A549 (cell line): ENCODE results near the gene ATP10B. TPM values are rescaled to one million over a fixed set of nuclear protein-coding genes. Genes with fewer than 3 reads are reported as not detected.

Experiments used
- ATAC-seq, 2 experiments: fragments of 200-7000 bp in 1 of 2; fragments of >200 bp in 1 of 2; cut with Nextera tagmentation in 1 of 2; cut with Tn5 transposase in 1 of 2; 3 replicates each; pipeline versions ENCODE4 v1.8.0 to v1.9.1; 2018 to 2020; ENCODE audit warnings: mild to moderate bottlenecking in 1 of 2, moderate library complexity in 1 of 2
- CTCF ChIA-PET: fragments of 300-600 bp; sonication (Branson Sonifier 250); formaldehyde crosslinking; extraction: SDS; loops from one replicate; lab custom pipeline; 2021; ENCODE audit warnings: antibody characterized with exemption, inconsistent platforms; lab: Yijun Ruan, JAX
- POLR2A ChIA-PET: fragments of 350-600 bp; formaldehyde crosslinking; extraction: SDS; loops from one replicate; lab custom pipeline; 2021; ENCODE audit warnings: antibody characterized with exemption, inconsistent platforms; lab: Yijun Ruan, JAX
- DNase-seq, 2 experiments: peaks; one replicate each; pipeline versions ENCODE4 v3.0.0 to v3.0.0-alpha.2; 2011 to 2016; ENCODE audit warnings: low read depth in 1 of 2, low spot score in 1 of 2
- FAIRE-seq: peaks from 2 replicates; lab custom pipeline; 2011; peaks lifted over from hg19 to GRCh38; lab: Jason Lieb, UNC
- H3K27ac ChIP-seq, 2 experiments: fragments of >200 bp; sonication (Bioruptor Twin); formaldehyde crosslinking; 3 replicates each; pipeline ENCODE4 v1.5.1; 2016 to 2017
- H3K4me1 ChIP-seq: fragments of >200 bp; sonication (Bioruptor Twin); formaldehyde crosslinking; 3 replicates; pipeline ENCODE4 v1.6.1; 2016
- H3K4me2 ChIP-seq: fragments of >200 bp; sonication (Bioruptor Twin); formaldehyde crosslinking; 3 replicates; pipeline ENCODE4 v1.6.1; 2016
- H3K4me3 ChIP-seq: fragments of >200 bp; sonication (Bioruptor Twin); formaldehyde crosslinking; 3 replicates; pipeline ENCODE4 v1.5.1; 2016
- H3K9me3 ChIP-seq: fragments of >200 bp; sonication (Bioruptor Twin); formaldehyde crosslinking; 3 replicates; pipeline ENCODE4 v1.6.1; 2016
- BCL3 ChIP-seq: fragments of >200 bp; sonication (Bioruptor Twin); formaldehyde crosslinking; IDR thresholded peaks from 3 replicates; pipeline ENCODE4 v1.6.1; 2016
- CBX8 ChIP-seq: fragments of 200-600 bp; sonication (generic); IDR thresholded peaks from 2 replicates; pipeline ENCODE4 v1.6.1; 2016
- CEBPB ChIP-seq, 2 experiments: fragments of >200 bp in 1 of 2; sonication (Bioruptor Twin) in 1 of 2; formaldehyde crosslinking in 1 of 2; IDR thresholded peaks; 2 replicates each; pipeline ENCODE4 v1.6.1; 2012 to 2016
- CHD4 ChIP-seq: fragments of 200-600 bp; sonication (generic); IDR thresholded peaks from 2 replicates; pipeline ENCODE4 v1.6.1; 2016; ENCODE audit warnings: antibody characterized with exemption, mild to moderate bottlenecking, borderline replicate concordance
- E2F6 ChIP-seq: IDR thresholded peaks from 2 replicates; pipeline ENCODE4 v1.6.1; 2012; ENCODE audit warnings: low read depth, borderline replicate concordance
- FOSB ChIP-seq: fragments of 250-450 bp; sonication (Bioruptor Pico); IDR thresholded peaks from 2 replicates; pipeline ENCODE4 v1.5.0; 2020; ENCODE audit warnings: mild to moderate bottlenecking, moderate library complexity
- FOSL2 ChIP-seq, 2 experiments: fragments of 450-650 bp in 1 of 2; fragments of >200 bp in 1 of 2; sonication (Bioruptor Twin) in 1 of 2; formaldehyde crosslinking; IDR thresholded peaks; 2 replicates each; pipeline versions ENCODE4 v1.5.0 to v1.6.1; 2016 to 2020; ENCODE audit warnings: mild to moderate bottlenecking in 1 of 2, moderate library complexity in 1 of 2
- GATA3 ChIP-seq: IDR thresholded peaks from 2 replicates; pipeline ENCODE4 v1.6.1; 2012; ENCODE audit warnings: borderline replicate concordance
- HES2 ChIP-seq: fragments of >200 bp; sonication (Bioruptor Twin); formaldehyde crosslinking; IDR thresholded peaks from 2 replicates; pipeline ENCODE4 v1.6.1; 2016
- HMGXB4 ChIP-seq: fragments of 250-450 bp; sonication (Bioruptor Pico); IDR thresholded peaks from 2 replicates; pipeline ENCODE4 v1.5.0; 2021; ENCODE audit warnings: mild to moderate bottlenecking, moderate library complexity, borderline replicate concordance
- HOXA7 ChIP-seq: fragments of 250-450 bp; sonication (Bioruptor Pico); IDR thresholded peaks from 2 replicates; pipeline ENCODE4 v1.5.0; 2020; ENCODE audit warnings: mild to moderate bottlenecking, moderate library complexity
- HOXB13 ChIP-seq: fragments of 250-450 bp; sonication (Bioruptor Pico); IDR thresholded peaks from 2 replicates; pipeline ENCODE4 v1.5.0; 2020; ENCODE audit warnings: low read depth, mild to moderate bottlenecking, moderate library complexity
- HOXB5 ChIP-seq: fragments of 250-450 bp; sonication (Bioruptor Pico); IDR thresholded peaks from 2 replicates; pipeline ENCODE4 v1.5.0; 2020; ENCODE audit warnings: mild to moderate bottlenecking, moderate library complexity
- JUNB ChIP-seq: fragments of >200 bp; sonication (Bioruptor Twin); formaldehyde crosslinking; IDR thresholded peaks from 2 replicates; pipeline ENCODE4 v1.6.1; 2016
- NFE2L2 ChIP-seq: fragments of 150-350 bp; conservative IDR thresholded peaks from 2 replicates; pipeline ENCODE4 v1.6.1; 2014; ENCODE audit warnings: low read length
- NPAS2 ChIP-seq: fragments of 250-450 bp; sonication (Bioruptor Pico); IDR thresholded peaks from 2 replicates; pipeline ENCODE4 v1.8.0; 2022; ENCODE audit warnings: mild to moderate bottlenecking, moderate library complexity, borderline replicate concordance
- PBX3 ChIP-seq: IDR thresholded peaks from 2 replicates; pipeline ENCODE4 v1.6.1; 2012
- SMC3 ChIP-seq: fragments of >200 bp; sonication (Bioruptor Twin); formaldehyde crosslinking; IDR thresholded peaks from 3 replicates; pipeline ENCODE4 v1.6.1; 2018; ENCODE audit warnings: inconsistent platforms
- SREBF2 ChIP-seq: fragments of 450-650 bp; IDR thresholded peaks from 2 replicates; pipeline ENCODE4 v1.6.1; 2014; ENCODE audit warnings: mild to moderate bottlenecking, moderate library complexity
- USF2 ChIP-seq: fragments of 450-650 bp; IDR thresholded peaks from 2 replicates; pipeline ENCODE4 v1.6.1; 2014; ENCODE audit warnings: antibody characterized with exemption
- ZC3H11A ChIP-seq: fragments of 450-650 bp; IDR thresholded peaks from 2 replicates; pipeline ENCODE4 v1.6.1; 2014; ENCODE audit warnings: antibody characterized with exemption, mild to moderate bottlenecking
- ZSCAN20 ChIP-seq: fragments of 250-450 bp; sonication (Bioruptor Pico); IDR thresholded peaks from 2 replicates; pipeline ENCODE4 v1.8.0; 2022; ENCODE audit warnings: mild to moderate bottlenecking, moderate library complexity
- WGBS: methylation state at CpG from one replicate; pipeline ENCODE4 v1.1.6; 2017; ENCODE audit errors: missing lambda C conversion rate; 5-methylcytosine and 5-hydroxymethylcytosine counted together
- polyA plus RNA-seq, 4 experiments: library from polyadenylated mRNA; depleted of rRNA in 3 of 4; stranded (reverse); fragments of >200 nt; fragmentation: RNase III in 1 of 4; extraction: RNeasy Plus Mini Kit Qiagen cat#74134 plus additional on column Dnase treatment in 1 of 4; gene quantifications; 2 replicates in 3 of 4; 3 replicates in 1 of 4; pipeline ENCODE4 v1.2.3, GENCODE V29; 2011 to 2017

Gene ATP10B
- polyA plus RNA-seq, 2 of the 4 experiments (the other 2 are of a cell fraction): not detected

GRCh38 chr5:160747987-160748386, 104.0 kb downstream of the ATP10B start (continued):
- TF ChIP-seq HOXA7 (no peak), HES2 (no peak)
- TF ChIP-seq, all 56 proteins: peak for 0

GRCh38 chr5:160747559-160747958, 104.5 kb downstream of the ATP10B start:
- Histone ChIP-seq H3K4me3 (no peak overlapping the region), H3K4me2 (no peak overlapping the region), H3K9me3 (no peaks in the 10 kb centered on the region), H3K27ac (no peak overlapping the region), H3K4me1 (no peaks in the 10 kb centered on the region)
- ChIA-PET POLR2A (no interaction called here), CTCF (interaction anchor here (0.6 kb wide), 1 partner anchor 94 kb away, joined by 3 read pairs; no protein-coding TSS in a partner anchor)
- no peak for DNase-seq
- no peak for FAIRE-seq
- WGBS: 10% methylated on average over 1 of the region's 1 CpG
- no peak for ATAC-seq
- TF ChIP-seq HOXB13 (CRISPR knock-in tag) (no peak), CBX8 (no peak), NPAS2 (no peak), SREBF2 (no peak), PBX3 (no peak)

GRCh38 chr5:160744268-160745101, 107.5 kb downstream of the ATP10B start:
- DNase-seq (no peak), ATAC-seq (no peak), FAIRE-seq (no peak)
- POLR2A ChIA-PET: no interaction called here
- H3K4me1 ChIP-seq: no peaks in the 10 kb centered on the region
- no peak overlapping the region for H3K4me2 ChIP-seq
- no peaks in the 10 kb centered on the region for H3K9me3 ChIP-seq
- WGBS: 12% methylated on average over 7 of the region's 7 CpGs
- no peak overlapping the region for H3K27ac ChIP-seq
- no peak for TF ChIP-seq FOSB (CRISPR knock-in tag)
- no peak for TF ChIP-seq BCL3
- no peak for TF ChIP-seq FOSL2 (IDR thresholded peaks at IDR 0.05)
- no peak for TF ChIP-seq FOSL2 (CRISPR knock-in tag; IDR thresholded peaks at IDR 0.05)
- no peak for TF ChIP-seq ZC3H11A
- no peak for TF ChIP-seq CEBPB (IDR thresholded peaks at IDR 0.05)
- no peak for TF ChIP-seq HOXB5 (CRISPR knock-in tag)
- TF ChIP-seq USF2: no peak
- no peak for TF ChIP-seq ZSCAN20 (CRISPR knock-in tag)
- no peak for TF ChIP-seq HOXA7
- no peak for TF ChIP-seq PBX3
- TF ChIP-seq JUNB: no peak
- no peak for TF ChIP-seq GATA3
- TF ChIP-seq NFE2L2: no peak
- TF ChIP-seq SMC3: no peak
- TF ChIP-seq E2F6: no peak
- no peak for TF ChIP-seq CHD4
- no peak for TF ChIP-seq HMGXB4 (CRISPR knock-in tag)
- TF ChIP-seq, all 56 proteins: peak for 0
- CTCF ChIA-PET: no interaction called here
- H3K4me3 ChIP-seq: no peak overlapping the region
